GM12875 (cell line): Measurements from ENCODE around the gene ARMC3.

Experiments used
- H3K4me3 ChIP-seq: one replicate; pipeline ENCODE4 v1.5.1; 2011; ENCODE audit warnings: low read depth, low read length, control low read depth
- CTCF ChIP-seq: IDR thresholded peaks from 2 replicates; pipeline ENCODE4 v1.5.1; 2011; ENCODE audit warnings: low read depth, mild to moderate bottlenecking, control low read depth, inconsistent platforms, low read length, moderate library complexity, borderline replicate concordance; ENCODE audit not compliant: insufficient read depth

Gene ARMC3

DNA sequence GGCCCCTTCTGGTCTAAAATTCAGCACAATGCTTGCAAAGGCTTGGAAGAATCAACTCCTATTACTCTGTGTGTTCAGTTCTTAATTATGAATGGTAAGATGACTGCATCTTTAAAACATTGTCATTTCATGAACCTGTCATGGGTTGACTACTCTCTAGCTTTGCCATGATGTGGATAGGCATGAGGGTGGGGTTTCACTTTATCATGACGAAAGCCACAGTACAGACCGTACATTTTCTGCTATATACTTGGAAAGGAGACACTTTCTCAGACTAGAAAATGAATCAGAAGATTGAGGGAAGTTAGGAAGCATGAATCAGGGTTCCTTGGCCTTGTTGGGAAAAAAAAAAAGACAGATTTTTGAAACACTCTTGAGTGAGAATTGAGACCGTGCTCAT, 147.8 kb downstream of the ARMC3 start:
- TF ChIP-seq CTCF, result no peak

GRCh38 chr10:23078114-23078513, 150.3 kb downstream of the ARMC3 start:
- H3K4me3 ChIP-seq, result no peak overlapping the region
- TF ChIP-seq CTCF, result no peak

More for the DNA sequence above, 147.8 kb downstream of the ARMC3 start:
- no peak overlapping the region for H3K4me3 ChIP-seq

GRCh38 chr10:23079700-23080099, 151.8 kb downstream of the ARMC3 start:
- TF ChIP-seq CTCF, result no peak
- H3K4me3 ChIP-seq, result no peak overlapping the region

- no peak overlapping the region for H3K4me3 ChIP-seq
- no peak for TF ChIP-seq CTCF
These were observed 152.4 kb downstream of the ARMC3 start for GRCh38 chr10:23080262-23080661.

DNA sequence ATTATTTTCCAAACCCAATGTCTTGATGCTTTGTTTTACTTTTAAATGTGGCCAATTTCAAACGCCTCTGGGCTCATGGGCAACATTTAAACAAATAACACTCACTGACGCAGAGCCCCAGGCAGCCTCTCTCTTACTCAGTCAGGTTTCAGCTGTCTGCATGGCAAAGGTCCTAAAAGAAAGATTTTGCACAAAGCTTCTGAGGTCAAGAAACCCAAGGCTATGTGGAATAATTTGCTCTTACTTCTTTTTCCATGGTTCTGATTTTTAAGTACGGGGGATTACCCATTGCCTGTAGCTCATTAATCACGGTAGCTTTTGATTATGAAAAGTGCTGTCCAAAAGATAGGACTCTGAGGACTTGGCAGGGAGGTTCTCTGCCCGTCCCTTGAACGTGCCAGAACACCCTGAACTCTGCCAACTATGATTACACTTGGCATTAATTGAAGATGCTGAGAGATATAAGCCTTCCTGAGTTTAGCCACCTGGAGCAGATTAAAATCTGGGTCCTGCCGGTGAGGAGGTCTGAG, 153.4 kb downstream of the ARMC3 start:
- no peak overlapping the region for H3K4me3 ChIP-seq
- no peak for TF ChIP-seq CTCF

DNA sequence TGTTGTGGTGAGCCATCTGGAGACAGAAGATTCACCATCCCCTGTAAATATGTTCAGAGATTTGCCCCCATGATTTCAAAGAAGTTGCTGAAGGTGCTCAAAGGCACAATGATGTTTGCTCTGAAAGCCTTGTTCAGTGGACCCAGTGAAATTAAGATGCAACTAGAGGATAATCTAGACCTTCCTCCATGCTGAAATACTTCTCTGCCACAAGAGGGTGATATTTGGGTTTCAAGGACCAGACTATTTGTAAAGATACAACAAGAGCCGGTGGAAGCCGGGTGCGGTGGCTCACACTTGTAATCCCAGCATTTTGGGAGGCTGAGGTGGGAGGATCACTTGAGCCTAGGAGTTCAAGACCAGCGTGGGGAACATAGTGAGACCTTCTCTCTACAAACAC, 154.0 kb downstream of the ARMC3 start:
- no peak overlapping the region for H3K4me3 ChIP-seq
- 0 out of 2 replicates have a peak, but pooled peaks have one; percentile 31 for TF ChIP-seq CTCF
